ENCODE results near the gene MORN1.
A peak's percentile ranks its signal among the peaks of the same experiment; 100 is the strongest.

Gene MORN1

GRCh38 chr1:2379733-2380404, 11.5 kb downstream of the MORN1 start:
- Histone ChIP-seq H3K23ac (ENCODE audit: low read length in 2 of 2) (no peak overlapping the region), H3K9ac (ENCODE audit: low read length) (no peak overlapping the region), H3K14ac (ENCODE audit: low read length in 2 of 2) (no peak overlapping the region), H4K91ac (ENCODE audit: low read length) (no peak overlapping the region), H3K4me1 (ENCODE audit: control insufficient read depth, insufficient read depth, low read depth, low read length) (peaks cover 7% of the 10 kb centered on the region), H3K18ac (ENCODE audit: low read depth in 1 of 2, low read length in 2 of 2) (no peak overlapping the region), H2BK5ac (ENCODE audit: low read depth, low read length, poor library complexity, severe bottlenecking) (no peak overlapping the region), H3K4me3 (ENCODE audit: insufficient read depth in 1 of 2, low read depth in 1 of 2, low read length in 2 of 2) (no peak overlapping the region), H3K9me3 (ENCODE audit: control insufficient read depth, low read length) (no peaks in the 10 kb centered on the region), H3K27me3 (ENCODE audit: control insufficient read depth in 1 of 2, insufficient read depth in 1 of 2, low read length in 2 of 2) (peaks cover 0 to 3% of the 10 kb centered on the region in 2 experiments), H3K36me3 (ENCODE audit: control insufficient read depth in 1 of 2, insufficient read depth in 2 of 2, low read depth in 1 of 2, low read length in 2 of 2) (peaks cover 0 to 2% of the 10 kb centered on the region in 2 experiments), H4K8ac (ENCODE audit: low read length) (no peak overlapping the region), H2BK15ac (ENCODE audit: low read depth, poor library complexity, severe bottlenecking) (no peak overlapping the region), H3K27ac (ENCODE audit: low read length, poor library complexity, severe bottlenecking) (no peak overlapping the region), H2AK5ac (ENCODE audit: low read length, severe bottlenecking) (no peak overlapping the region), H2AFZ (ENCODE audit: low read depth, low read length) (no peak overlapping the region), H3K4me2 (ENCODE audit: low read length, poor library complexity, severe bottlenecking) (no peak overlapping the region), H3K79me1 (replicated peaks; ENCODE audit: low read length, poor library complexity, severe bottlenecking) (peaks cover 2% of the 10 kb centered on the region), H2BK12ac (ENCODE audit: low read length in 2 of 2) (no peak overlapping the region), H2BK120ac (ENCODE audit: low read depth, low read length) (no peak overlapping the region), H3K4ac (ENCODE audit: low read depth in 1 of 2, low read length in 2 of 2) (no peak overlapping the region)
- 94% methylated on average over 23 of the region's 23 CpGs for WGBS
- DNase-seq, result no peak

- Histone ChIP-seq H2AFZ (ENCODE audit: low read depth, low read length) (no peak overlapping the region), H3K4me1 (ENCODE audit: control insufficient read depth, insufficient read depth, low read depth, low read length) (peaks cover 9% of the 10 kb centered on the region), H3K27ac (ENCODE audit: low read length, poor library complexity, severe bottlenecking) (no peak overlapping the region), H3K9ac (ENCODE audit: low read length) (no peak overlapping the region), H3K4me2 (ENCODE audit: low read length, poor library complexity, severe bottlenecking) (no peak overlapping the region), H3K36me3 (ENCODE audit: control insufficient read depth in 1 of 2, insufficient read depth in 2 of 2, low read depth in 1 of 2, low read length in 2 of 2) (no peaks in the 10 kb centered on the region), H3K18ac (ENCODE audit: low read depth in 1 of 2, low read length in 2 of 2) (no peak overlapping the region), H2BK12ac (ENCODE audit: low read length in 2 of 2) (no peak overlapping the region), H3K4ac (ENCODE audit: low read depth in 1 of 2, low read length in 2 of 2) (no peak overlapping the region), H3K4me3 (ENCODE audit: insufficient read depth in 1 of 2, low read depth in 1 of 2, low read length in 2 of 2) (no peak overlapping the region), H2BK5ac (ENCODE audit: low read depth, low read length, poor library complexity, severe bottlenecking) (no peak overlapping the region), H3K79me1 (replicated peaks; ENCODE audit: low read length, poor library complexity, severe bottlenecking) (peaks cover 2% of the 10 kb centered on the region), H3K14ac (ENCODE audit: low read length in 2 of 2) (no peak overlapping the region), H4K8ac (ENCODE audit: low read length) (no peak overlapping the region), H2AK5ac (ENCODE audit: low read length, severe bottlenecking) (no peak overlapping the region), H3K9me3 (ENCODE audit: control insufficient read depth, low read length) (no peaks in the 10 kb centered on the region), H2BK120ac (ENCODE audit: low read depth, low read length) (no peak overlapping the region), H4K91ac (ENCODE audit: low read length) (no peak overlapping the region), H3K23ac (ENCODE audit: low read length in 2 of 2) (no peak overlapping the region), H2BK15ac (ENCODE audit: low read depth, poor library complexity, severe bottlenecking) (no peak overlapping the region), H3K27me3 (ENCODE audit: control insufficient read depth in 1 of 2, insufficient read depth in 1 of 2, low read length in 2 of 2) (peaks cover 0 to 3% of the 10 kb centered on the region in 2 experiments)
- 88% methylated on average over 14 of the region's 18 CpGs for WGBS
- DNase-seq, result no peak
These were observed 12.2 kb downstream of the MORN1 start for GRCh38 chr1:2378956-2379732.

GRCh38 chr1:2378441-2378851, 12.9 kb downstream of the MORN1 start:
- no peak overlapping the region for H2BK15ac ChIP-seq (ENCODE audit: low read depth, poor library complexity, severe bottlenecking)
- no peak overlapping the region for H3K4ac ChIP-seq (ENCODE audit: low read depth in 1 of 2, low read length in 2 of 2)

GRCh38 chr1:2377751-2378440, 13.5 kb downstream of the MORN1 start:
- Histone ChIP-seq H3K9me3 (ENCODE audit: control insufficient read depth, low read length) (no peaks in the 10 kb centered on the region), H2AFZ (ENCODE audit: low read depth, low read length) (no peak overlapping the region)
- WGBS, result 87% methylated on average over 15 of the region's 16 CpGs

More at GRCh38 chr1:2378441-2378851, 12.9 kb downstream of the MORN1 start:
- no peak overlapping the region for H2AFZ ChIP-seq (ENCODE audit: low read depth, low read length)
- H3K27ac ChIP-seq (ENCODE audit: low read length, poor library complexity, severe bottlenecking), result no peak overlapping the region
- H3K14ac ChIP-seq (ENCODE audit: low read length in 2 of 2), result no peak overlapping the region
- no peak overlapping the region for H4K8ac ChIP-seq (ENCODE audit: low read length)
- H2BK120ac ChIP-seq (ENCODE audit: low read depth, low read length), result no peak overlapping the region
- H4K91ac ChIP-seq (ENCODE audit: low read length), result no peak overlapping the region
- 92% methylated on average over 24 of the region's 24 CpGs for WGBS
- peaks cover 0 to 3% of the 10 kb centered on the region in 2 experiments for H3K27me3 ChIP-seq (ENCODE audit: control insufficient read depth in 1 of 2, insufficient read depth in 1 of 2, low read length in 2 of 2)
- no peak overlapping the region for H2BK5ac ChIP-seq (ENCODE audit: low read depth, low read length, poor library complexity, severe bottlenecking)
- peaks cover 11% of the 10 kb centered on the region for H3K4me1 ChIP-seq (ENCODE audit: control insufficient read depth, insufficient read depth, low read depth, low read length)
- no peak overlapping the region for H3K9ac ChIP-seq (ENCODE audit: low read length)
- no peak overlapping the region for H2AK5ac ChIP-seq (ENCODE audit: low read length, severe bottlenecking)
- DNase-seq, result no peak
- H3K18ac ChIP-seq (ENCODE audit: low read depth in 1 of 2, low read length in 2 of 2), result no peak overlapping the region
- H3K9me3 ChIP-seq (ENCODE audit: control insufficient read depth, low read length), result no peaks in the 10 kb centered on the region
- H3K79me1 ChIP-seq (replicated peaks; ENCODE audit: low read length, poor library complexity, severe bottlenecking), result peaks cover 2% of the 10 kb centered on the region
- H3K4me3 ChIP-seq (ENCODE audit: insufficient read depth in 1 of 2, low read depth in 1 of 2, low read length in 2 of 2), result no peak overlapping the region
- no peak overlapping the region for H2BK12ac ChIP-seq (ENCODE audit: low read length in 2 of 2)
- H3K4me2 ChIP-seq (ENCODE audit: low read length, poor library complexity, severe bottlenecking), result no peak overlapping the region
- no peaks in the 10 kb centered on the region for H3K36me3 ChIP-seq (ENCODE audit: control insufficient read depth in 1 of 2, insufficient read depth in 2 of 2, low read depth in 1 of 2, low read length in 2 of 2)
- no peak overlapping the region for H3K23ac ChIP-seq (ENCODE audit: low read length in 2 of 2)

More at GRCh38 chr1:2377751-2378440, 13.5 kb downstream of the MORN1 start:
- Histone ChIP-seq H3K23ac (ENCODE audit: low read length in 2 of 2) (no peak overlapping the region), H2BK120ac (ENCODE audit: low read depth, low read length) (no peak overlapping the region), H2BK12ac (ENCODE audit: low read length in 2 of 2) (peak overlapping the region in 1 of 2 experiments; percentile 33), H2BK15ac (ENCODE audit: low read depth, poor library complexity, severe bottlenecking) (no peak overlapping the region), H2BK5ac (ENCODE audit: low read depth, low read length, poor library complexity, severe bottlenecking) (no peak overlapping the region), H3K4me1 (ENCODE audit: control insufficient read depth, insufficient read depth, low read depth, low read length) (peaks cover 15% of the 10 kb centered on the region), H4K91ac (ENCODE audit: low read length) (no peak overlapping the region), H3K9ac (ENCODE audit: low read length) (no peak overlapping the region), H3K79me1 (replicated peaks; ENCODE audit: low read length, poor library complexity, severe bottlenecking) (peaks cover under 1% of the 10 kb centered on the region), H3K4ac (ENCODE audit: low read depth in 1 of 2, low read length in 2 of 2) (no peak overlapping the region), H2AK5ac (ENCODE audit: low read length, severe bottlenecking) (no peak overlapping the region), H3K14ac (ENCODE audit: low read length in 2 of 2) (no peak overlapping the region), H3K27ac (ENCODE audit: low read length, poor library complexity, severe bottlenecking) (no peak overlapping the region), H3K27me3 (ENCODE audit: control insufficient read depth in 1 of 2, insufficient read depth in 1 of 2, low read length in 2 of 2) (peaks cover 0 to 3% of the 10 kb centered on the region in 2 experiments), H3K18ac (ENCODE audit: low read depth in 1 of 2, low read length in 2 of 2) (no peak overlapping the region), H4K8ac (ENCODE audit: low read length) (no peak overlapping the region), H3K4me3 (ENCODE audit: insufficient read depth in 1 of 2, low read depth in 1 of 2, low read length in 2 of 2) (no peak overlapping the region), H3K4me2 (ENCODE audit: low read length, poor library complexity, severe bottlenecking) (no peak overlapping the region), H3K36me3 (ENCODE audit: control insufficient read depth in 1 of 2, insufficient read depth in 2 of 2, low read depth in 1 of 2, low read length in 2 of 2) (no peaks in the 10 kb centered on the region)
- no peak for DNase-seq
